ENCODE results near the gene XYLT1.
"Not testable (repeated sequence)": the region's sequence is repeated elsewhere in the genome, so short reads cannot be mapped to it uniquely, and the experiment has no call there.

The XYLT1 gene

DNA sequence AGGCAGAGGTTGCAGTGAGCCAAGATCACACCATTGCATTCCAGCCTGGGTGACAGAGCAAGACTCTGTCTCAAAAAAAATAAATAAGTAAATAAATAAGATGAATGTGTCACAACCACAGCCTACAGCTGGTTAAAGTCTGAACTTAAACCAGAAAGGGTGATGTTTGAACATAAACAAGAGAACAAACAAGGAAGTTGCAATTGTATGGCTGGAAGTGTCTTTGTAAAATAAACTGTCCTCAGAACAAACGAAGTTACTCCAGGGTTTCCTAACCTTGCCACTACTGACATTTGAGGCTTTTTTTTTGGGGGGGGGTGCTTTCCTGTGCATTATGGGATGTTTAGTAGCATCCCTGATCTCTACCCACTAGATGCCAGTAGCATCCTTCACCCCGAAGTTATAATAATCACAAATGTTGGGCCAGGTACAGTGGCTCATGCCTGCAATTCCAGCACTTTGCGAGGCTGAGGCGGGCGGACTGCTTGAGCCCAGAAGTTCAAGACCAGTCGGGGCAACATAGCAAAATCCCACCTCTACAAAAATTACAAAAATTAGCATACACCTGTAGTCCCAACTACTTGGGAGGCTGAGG is 119.2 kb downstream of the XYLT1 start:
- no peak for DNase-seq

DNA sequence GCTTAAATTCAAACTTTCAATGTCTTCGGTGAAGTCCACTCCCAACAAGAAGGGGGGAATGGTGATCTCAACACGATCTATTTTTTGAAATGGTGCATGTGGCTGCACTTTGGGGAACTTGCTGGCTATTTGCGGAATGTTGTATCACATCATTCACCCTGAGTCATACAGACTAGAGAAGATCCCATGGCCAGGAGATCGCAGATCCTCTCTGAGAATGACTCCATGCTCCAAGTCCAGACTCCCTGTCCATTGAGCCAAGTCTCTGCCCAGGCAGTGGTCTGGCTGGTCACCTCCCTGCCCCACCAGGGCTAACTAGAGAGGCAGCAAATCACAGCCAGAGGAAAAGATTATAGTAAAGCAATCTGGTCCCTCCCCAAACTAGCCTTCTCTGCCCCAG is 120.6 kb downstream of the XYLT1 start:
- no peak for DNase-seq

DNA sequence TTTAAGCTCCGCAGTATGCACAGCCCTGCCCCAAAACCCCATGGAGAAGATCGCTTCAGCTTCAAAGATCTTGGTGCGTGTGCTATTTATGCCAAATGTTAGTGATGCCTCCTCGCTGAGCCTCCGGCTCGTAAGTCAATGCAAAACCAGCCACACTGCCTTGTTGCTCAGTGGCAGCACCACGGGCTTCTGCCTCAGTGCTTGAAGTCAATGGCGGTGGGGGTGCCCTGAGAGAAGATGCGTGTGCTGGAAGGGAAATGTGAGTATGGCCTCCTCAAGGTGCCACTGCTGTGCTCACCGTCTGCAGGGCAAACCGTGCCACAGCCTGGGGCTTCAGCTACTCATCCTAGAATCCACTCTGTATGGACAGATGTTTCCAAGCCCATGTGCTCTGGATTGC is 121.9 kb downstream of the XYLT1 start:
- no peak for DNase-seq

DNA sequence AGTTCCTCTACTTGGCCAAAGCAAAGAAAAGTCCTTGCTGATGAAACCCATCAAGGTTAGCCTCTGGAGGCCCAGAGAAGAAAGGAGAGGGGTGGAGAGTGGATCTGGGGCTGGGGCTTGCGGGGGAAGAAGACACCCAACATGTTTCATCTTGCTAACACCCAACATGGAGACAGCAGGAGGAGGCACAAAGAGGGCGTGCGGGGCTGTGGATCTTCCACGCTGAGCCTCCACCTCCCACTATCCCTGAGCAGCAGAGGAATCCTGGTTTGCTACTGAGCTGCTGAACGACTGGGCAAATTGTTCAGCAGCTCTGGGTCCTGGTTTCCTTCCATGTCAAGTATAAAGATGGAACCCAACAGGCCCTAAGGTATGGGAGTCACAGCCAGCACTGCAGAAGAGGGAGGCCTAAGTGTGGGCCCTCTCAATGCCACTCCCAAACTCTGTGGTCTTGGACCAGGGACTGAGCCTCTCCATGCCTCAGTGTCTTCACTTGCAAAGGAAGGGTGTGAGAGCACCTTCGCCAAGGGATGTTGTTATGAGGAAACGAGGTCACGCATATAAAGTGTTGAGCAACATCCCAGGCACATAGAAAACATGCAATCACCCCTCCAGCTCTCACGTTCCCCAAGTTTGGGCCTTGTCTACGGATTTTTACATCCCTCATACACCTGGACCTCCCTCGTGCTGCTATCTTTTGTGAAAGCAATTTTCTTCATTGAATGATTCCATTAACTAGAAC is 122.5 kb downstream of the XYLT1 start:
- DNase-seq: no peak

DNA sequence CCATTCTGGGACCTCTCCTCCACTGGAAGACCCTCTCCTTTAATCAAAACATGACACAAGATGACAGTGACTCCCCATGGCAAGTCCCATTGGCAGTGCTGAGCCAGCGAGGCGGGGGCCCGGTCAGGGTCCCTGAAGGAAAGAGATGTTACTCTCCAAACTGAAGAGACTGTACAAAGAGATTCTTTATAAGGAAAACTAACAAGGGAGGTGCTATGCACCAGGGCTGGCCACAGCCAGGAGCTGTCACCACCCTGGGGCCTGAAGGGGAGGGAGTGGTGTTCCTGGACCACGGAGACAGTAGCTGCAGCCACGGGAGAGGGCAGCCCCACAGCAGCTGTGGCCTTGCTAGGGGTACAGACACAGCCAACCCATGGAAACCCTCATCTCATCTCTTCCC is 123.1 kb downstream of the XYLT1 start:
- DNase-seq: no peak

DNA sequence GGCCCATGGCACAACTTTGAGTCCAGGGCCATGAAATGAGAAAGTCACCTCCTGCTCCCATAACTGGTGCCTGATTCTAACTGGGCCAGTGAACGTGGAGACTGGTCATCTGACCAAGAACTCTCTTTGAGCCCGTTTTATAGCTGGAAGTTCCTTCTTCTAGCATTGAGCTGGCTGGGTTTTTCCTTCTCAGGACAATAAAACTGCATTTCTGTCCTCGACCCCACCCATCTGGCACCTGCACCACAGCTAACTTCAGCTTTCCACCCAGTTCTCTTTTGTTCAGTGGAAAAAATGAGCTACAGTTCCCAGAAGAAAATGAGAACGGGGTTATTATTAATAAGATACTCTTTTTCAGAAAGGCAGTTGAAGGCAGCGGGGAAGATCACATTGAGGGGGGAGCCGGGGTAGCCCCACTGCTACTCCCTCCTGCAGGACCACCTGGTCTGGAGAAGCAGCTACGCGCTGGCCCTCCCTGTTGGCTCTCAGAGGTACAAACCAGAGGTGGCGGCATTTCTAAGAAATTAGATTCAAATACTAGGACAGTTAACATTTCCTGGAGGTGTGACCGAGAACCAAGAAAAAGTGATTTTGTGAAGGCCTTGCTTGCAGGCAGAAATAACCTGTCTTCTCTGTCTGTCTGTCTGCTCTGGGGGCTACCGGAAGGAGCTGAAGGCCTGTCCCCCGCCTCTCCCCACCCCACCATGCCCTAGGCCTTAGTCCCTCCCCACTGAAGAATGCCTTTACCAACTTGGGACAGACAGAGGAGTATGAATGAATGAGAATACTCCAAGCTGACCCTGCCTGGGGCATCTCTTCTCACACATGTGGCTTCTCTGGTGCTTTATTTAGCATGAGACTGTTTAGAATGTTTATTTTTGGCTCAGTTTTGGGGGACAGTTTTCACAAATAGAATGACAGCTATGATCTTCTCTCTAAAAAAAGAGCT is 123.9 kb downstream of the XYLT1 start:
- DNase-seq: no peak

DNA sequence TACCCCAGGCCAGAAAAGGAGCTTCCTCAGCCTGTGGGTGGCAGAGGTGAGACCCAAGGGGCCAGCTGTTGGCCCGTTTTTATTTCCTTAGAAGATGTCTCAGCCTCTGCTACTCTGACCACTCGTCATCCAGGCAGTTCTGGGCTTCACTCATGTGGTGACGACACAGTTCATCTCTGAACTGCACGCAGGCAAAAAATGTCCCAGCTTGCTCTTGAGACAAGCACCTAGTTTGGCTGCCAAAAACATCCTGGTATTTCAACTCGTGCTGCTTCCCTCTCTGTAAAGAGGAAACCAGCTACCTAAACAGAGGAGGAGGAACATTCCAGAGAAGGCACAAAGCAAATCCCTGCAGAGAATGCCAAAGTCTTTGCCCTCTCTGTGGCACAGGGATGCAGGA is 125.7 kb downstream of the XYLT1 start:
- no peak for DNase-seq

DNA sequence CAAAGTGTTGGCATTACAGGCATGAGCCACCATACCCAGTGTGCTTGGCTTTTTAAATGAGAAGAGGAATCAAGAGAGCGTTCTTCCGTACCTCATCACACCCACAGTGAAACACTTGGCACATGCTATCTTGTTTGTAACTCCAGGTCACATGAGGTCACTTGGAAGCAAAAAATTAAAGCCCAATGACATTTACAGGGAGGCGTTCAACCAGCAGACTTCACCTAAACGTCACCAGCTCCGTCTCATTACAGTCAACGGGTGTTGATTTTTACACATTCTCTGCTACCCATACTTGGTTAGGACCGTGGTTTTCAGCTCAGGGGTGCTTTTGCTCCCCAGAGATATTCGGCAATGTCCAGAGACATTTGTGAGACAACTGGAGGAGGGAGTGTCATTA is 127.0 kb downstream of the XYLT1 start:
- no peak for DNase-seq

DNA sequence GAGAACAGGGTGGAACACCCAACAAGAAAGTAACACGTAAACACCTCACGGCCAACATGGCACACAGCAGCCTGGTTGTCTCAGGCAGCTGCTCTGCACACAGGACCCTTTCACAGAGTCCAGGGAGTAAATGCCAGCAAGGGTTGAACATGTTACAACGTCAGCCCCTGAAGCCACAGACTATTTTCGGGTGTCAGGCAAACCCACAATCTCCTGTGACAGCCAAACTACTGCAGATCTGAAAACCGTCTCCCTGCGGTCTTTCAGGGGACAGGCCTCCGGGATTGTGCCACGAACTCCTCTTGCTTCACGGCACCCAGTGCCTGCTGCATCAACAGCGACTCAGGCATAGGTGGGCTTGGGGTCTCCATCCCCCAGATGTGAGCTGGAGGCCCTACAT is 127.7 kb downstream of the XYLT1 start:
- DNase-seq: no peak

DNA sequence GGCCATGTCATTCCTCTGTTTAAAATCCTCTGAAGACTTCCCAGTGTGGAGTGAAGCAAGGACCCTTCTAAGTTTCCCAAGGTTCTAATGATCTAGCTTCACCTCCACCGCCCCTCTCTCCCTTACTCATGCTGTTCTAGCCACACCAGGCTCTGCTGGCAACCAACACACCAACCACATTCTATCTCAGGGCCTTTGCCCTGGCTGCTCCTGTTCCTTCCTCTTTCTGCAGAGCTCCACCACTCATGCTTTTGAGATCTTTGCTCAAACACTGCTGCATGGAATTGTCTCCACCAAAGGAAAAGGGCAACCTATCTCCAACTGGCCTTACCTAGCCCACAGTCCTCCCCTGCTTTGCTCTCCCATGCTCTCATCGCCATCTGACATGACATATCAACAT is 128.7 kb downstream of the XYLT1 start:
- no peak for DNase-seq

DNA sequence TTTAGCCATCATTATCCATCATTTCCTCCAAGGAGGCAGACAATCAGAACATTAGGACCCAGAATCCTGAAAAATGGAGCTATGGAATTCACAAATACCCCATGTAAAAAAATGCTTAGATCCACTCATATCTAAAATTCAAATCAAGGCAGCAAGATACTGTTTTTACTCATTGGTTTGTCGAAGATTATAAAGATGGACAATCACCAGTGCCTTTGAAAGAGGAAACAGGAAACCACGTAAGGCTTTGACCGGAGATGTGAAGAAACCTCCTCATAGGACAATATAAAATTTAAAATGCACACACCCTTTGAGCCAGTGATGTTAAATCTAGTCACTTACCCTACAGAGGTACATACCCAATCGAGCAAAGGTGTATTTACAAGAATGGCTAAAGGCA is 130.0 kb downstream of the XYLT1 start:
- no peak for DNase-seq

DNA sequence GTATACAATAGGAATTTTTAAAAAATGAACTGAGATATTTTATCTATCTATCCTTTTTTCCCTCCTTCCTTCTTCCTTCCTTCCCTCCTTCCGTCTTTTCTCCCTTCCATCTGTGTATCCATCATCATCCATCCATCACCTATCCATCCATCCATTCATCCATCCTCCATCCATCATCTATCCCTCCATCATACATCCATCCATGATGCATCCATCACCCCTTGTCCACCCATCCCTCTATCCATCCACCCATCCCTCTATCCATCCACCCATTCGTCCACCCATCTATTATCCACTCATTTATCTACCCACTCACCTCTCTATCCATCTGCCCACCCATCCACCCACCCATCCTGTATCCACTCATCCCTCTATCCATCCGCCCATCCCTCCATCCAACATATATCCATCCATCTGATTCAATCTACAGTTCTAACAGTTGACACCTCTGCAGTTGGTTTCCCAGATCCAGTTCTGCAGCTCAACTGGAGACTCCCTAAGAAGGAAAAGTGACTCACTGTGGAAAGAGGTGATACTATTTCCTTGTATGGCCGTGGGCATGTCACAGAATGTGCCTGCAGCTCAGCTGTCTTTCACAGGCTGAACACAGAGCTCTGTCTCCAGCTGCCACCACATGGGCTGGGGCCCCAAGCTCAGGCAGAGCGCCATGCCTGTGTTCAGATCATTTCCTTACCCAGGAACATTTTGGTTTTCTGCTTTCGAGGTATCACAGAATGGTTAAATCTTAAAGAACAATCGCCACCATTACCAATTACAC is 130.8 kb downstream of the XYLT1 start:
- no peak for DNase-seq

DNA sequence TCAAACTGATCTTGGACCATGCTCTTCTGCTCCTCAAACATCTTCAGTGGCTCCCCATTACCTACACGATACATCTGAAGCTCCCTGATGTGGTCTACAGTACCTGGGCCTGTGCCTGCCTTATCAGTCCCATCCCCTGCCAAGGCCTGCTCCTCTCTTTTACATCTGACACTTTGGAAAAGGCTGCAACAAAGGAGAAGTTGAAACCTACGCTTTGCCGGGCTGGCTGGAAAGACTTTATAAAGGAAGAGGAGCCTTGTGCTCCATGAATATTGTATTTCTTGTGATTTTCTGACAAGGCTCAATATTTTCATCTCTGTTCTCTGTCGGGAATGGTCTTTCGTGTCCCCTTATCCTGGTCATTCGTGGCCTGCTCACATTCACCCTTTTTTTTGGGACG is 132.5 kb downstream of the XYLT1 start:
- DNase-seq: no peak

DNA sequence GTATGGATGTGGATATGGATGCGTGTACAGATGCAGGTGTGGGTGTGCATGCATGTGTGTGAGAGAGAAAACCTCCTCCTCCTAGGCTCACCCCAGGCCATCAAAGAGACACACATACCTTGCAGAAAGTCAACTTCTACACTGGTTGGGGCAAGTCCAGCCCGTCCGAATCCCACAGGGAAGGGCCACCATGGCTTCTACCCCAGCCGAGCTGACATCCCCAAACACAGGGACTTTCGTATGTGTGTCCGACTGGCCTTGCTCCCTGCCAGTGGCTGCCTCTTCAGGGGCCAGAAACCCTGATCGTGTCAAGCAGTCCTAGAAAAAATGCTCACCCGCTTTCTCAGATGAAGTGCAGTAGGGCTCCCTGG is 134.2 kb downstream of the XYLT1 start:
- DNase-seq: no peak

DNA sequence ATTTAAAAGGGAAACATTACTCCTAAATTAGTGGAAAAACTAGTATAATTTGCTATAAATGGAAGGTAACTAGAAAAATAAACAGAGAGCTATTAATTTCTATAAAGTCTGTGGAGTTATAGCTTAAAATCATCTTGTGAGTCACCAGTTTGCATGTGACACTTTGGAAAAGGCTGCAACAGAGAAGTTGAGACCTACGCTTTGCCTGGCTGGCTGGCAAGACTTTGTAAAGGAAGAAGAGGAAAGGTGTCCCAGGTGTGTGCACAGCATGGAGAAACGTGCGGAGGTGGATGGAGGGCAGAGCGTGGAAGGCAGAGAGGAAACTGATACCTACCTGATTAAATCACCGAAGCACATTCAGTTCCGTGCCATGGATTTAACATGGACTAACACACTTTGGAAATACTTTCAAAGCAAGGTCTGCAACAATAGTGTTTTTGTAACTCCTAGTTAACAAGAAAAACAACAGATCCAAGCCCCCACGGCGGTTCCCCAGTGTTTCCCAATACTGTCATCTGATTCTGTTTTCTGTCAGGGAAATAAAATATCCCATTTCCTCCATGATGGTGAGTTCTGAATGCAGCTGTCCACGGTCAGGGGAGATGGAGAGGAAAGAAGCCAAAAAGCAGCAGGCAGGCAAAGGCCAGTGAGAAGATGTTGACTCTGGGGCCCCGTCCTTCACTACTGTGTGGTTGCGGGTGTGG is 134.8 kb downstream of the XYLT1 start:
- DNase-seq: no peak

DNA sequence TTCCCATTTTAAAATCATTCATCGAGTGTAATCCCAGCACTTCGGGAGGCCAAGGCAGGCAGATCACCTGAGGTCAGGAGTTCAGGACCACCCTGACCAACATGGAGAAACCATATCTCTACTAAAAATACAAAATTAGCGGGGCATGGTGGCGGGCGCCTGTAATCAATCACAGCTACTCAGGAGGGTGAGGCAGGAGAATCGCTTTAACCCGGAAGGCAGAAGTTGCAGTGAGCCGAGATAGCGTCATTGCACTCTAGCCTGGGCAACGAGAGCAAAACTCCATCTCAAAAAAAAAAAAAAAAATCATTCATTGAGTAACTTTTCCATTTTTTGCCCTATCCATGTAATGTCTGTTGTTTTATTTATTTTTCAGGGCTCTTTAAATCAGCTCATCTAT is 135.4 kb downstream of the XYLT1 start:
- not testable (repeated sequence) for DNase-seq

DNA sequence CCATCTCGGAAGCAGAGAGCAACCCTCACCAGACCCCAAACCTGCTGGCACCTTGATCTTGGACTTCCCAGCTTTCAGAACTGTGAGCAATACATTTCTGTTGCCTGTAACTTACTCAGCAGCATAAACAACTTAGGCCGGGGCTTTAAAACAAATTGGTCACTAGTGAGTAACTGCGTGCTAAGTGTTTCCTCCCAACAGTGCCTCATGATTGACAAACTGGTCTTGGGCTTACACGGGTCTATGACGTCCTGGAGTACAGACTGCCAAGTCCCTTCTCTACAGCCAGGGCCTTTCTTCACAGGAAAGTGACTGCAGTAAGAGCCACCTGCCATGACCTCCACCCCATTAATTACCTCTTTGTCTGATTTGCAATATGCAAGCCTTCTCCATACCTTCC is 136.7 kb downstream of the XYLT1 start:
- DNase-seq: no peak

DNA sequence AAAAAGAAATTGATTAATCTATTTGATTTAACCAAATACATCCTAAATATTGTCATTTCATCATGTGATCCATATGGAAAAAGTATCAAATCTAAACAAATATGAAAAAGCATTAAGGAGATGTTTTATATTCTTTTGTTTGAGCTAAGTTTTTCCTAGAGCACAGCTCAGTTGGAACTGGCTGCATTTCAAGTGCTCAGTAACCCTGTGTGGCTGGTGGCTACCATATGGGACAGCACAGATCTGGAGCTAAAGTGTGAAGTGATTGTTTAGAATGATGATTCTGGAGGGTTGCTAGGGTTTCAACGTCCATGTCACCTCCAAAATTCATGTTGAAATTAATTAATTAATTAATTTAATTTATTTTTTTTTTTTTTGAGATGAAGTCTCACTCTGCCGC is 137.5 kb downstream of the XYLT1 start:
- DNase-seq: peak; percentile 18 to 65

DNA sequence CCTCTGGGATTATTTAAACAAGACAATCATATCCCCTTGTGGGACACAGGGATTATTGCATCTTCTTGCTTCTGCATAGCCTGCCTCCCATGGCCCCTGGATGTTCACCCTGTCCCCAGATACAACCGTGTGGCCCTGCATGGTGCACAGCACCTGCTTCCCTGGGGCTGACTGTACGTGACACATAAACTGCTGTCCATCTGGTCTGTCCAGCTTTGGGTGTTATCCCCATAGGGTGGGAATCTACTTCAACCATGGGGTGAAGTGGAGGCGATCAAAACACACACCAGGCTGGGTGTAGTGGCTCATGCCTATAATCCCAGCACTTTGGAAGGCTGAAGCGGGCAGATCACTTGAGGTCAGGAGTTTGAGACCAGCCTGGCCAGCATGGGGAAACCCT is 138.8 kb downstream of the XYLT1 start:
- peak; percentile 77 to 97 for DNase-seq

DNA sequence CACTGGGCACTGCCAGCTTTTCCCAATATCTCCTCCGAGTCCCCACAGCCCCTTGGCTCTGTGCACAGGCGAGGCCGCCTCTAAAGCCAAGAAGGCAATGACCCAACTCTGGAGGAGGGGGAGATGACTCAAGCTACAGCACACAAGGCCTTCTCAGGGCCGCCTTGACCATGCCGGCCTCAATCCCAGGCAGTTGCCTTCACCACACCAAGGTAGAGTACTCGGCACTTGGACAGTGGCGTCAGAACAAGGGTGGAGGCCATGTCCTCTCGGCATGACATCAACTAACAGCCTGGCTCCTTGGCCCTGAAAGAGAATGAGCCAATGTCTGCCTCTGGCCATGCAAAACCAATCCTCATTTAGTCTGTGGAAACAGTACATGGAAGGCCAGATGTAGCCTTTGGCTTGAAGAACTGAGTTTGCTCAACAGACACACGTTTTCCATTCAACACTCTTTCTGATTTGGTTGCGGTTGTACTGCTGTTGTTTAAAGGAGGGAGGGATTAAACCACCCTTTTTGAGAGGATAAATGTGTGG is 139.6 kb downstream of the XYLT1 start:
- peak in 1 of 2 experiments; percentile 23 for DNase-seq

DNA sequence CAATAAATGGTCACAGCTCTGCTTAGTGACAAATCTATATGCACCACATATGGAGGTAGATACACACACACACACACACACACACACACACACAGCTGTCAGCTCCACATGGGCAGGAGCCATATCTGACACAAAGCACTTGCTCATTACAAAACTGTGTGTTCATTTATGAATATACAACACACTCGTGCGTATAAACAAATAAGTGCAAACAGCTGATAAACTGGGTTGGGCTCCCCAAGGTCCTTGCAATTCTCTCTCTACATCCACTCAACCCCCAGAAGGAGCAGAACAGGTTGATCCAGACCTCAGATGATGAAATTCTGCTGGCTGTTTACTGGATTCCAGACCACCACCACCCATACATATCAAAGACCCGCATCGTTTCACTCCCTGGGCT is 140.7 kb downstream of the XYLT1 start:
- peak in 1 of 2 experiments; percentile 33 for DNase-seq

DNA sequence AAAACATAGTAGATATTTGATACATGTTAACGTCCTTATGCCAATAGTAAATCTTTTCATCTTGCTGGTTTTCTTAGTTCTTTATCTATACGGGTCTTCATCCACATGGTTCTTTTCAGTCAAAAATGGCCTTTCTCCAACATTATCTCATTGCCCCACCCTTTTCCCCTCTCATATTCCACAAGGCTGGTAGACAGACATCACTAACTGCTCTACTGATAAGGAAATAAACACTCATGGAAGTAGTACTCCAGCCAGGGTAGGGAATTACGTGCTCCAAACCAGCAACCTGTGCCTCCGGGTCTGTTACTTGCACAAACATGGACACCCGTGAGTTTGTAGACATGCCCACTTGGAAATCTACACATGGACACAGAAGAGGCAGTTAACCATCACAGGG is 141.4 kb downstream of the XYLT1 start:
- DNase-seq: peak in 1 of 2 experiments; percentile 35
